A549 (cell line): ENCODE results near the gene SRP9. TPM values are rescaled to one million over a fixed set of nuclear protein-coding genes. Genes with fewer than 3 reads are reported as not detected.

Source experiments
- ATAC-seq, 2 experiments: fragments of 200-7000 bp in 1 of 2; fragments of >200 bp in 1 of 2; cut with Nextera tagmentation in 1 of 2; cut with Tn5 transposase in 1 of 2; 3 replicates each; pipeline versions ENCODE4 v1.8.0 to v1.9.1; 2018 to 2020; ENCODE audit warnings: mild to moderate bottlenecking in 1 of 2, moderate library complexity in 1 of 2
- CTCF ChIA-PET: fragments of 300-600 bp; sonication (Branson Sonifier 250); formaldehyde crosslinking; extraction: SDS; loops from one replicate; lab custom pipeline; 2021; ENCODE audit warnings: antibody characterized with exemption, inconsistent platforms; lab: Yijun Ruan, JAX
- POLR2A ChIA-PET: fragments of 350-600 bp; formaldehyde crosslinking; extraction: SDS; loops from one replicate; lab custom pipeline; 2021; ENCODE audit warnings: antibody characterized with exemption, inconsistent platforms; lab: Yijun Ruan, JAX
- DNase-seq, 2 experiments: peaks; one replicate each; pipeline versions ENCODE4 v3.0.0 to v3.0.0-alpha.2; 2011 to 2016; ENCODE audit warnings: low read depth in 1 of 2, low spot score in 1 of 2
- FAIRE-seq: peaks from 2 replicates; lab custom pipeline; 2011; peaks lifted over from hg19 to GRCh38; lab: Jason Lieb, UNC
- H3K27ac ChIP-seq, 2 experiments: fragments of >200 bp; sonication (Bioruptor Twin); formaldehyde crosslinking; 3 replicates each; pipeline ENCODE4 v1.5.1; 2016 to 2017
- H3K4me1 ChIP-seq: fragments of >200 bp; sonication (Bioruptor Twin); formaldehyde crosslinking; 3 replicates; pipeline ENCODE4 v1.6.1; 2016
- H3K4me2 ChIP-seq: fragments of >200 bp; sonication (Bioruptor Twin); formaldehyde crosslinking; 3 replicates; pipeline ENCODE4 v1.6.1; 2016
- H3K4me3 ChIP-seq: fragments of >200 bp; sonication (Bioruptor Twin); formaldehyde crosslinking; 3 replicates; pipeline ENCODE4 v1.5.1; 2016
- H3K9me3 ChIP-seq: fragments of >200 bp; sonication (Bioruptor Twin); formaldehyde crosslinking; 3 replicates; pipeline ENCODE4 v1.6.1; 2016
- ATOH8 ChIP-seq: fragments of 250-450 bp; sonication (Bioruptor Pico); IDR thresholded peaks from 2 replicates; pipeline ENCODE4 v1.5.0; 2020; ENCODE audit warnings: low read depth, mild to moderate bottlenecking, moderate library complexity
- BCL3 ChIP-seq: fragments of >200 bp; sonication (Bioruptor Twin); formaldehyde crosslinking; IDR thresholded peaks from 3 replicates; pipeline ENCODE4 v1.6.1; 2016
- CBX2 ChIP-seq: fragments of 200-600 bp; sonication (generic); IDR thresholded peaks from 2 replicates; pipeline ENCODE4 v1.6.1; 2016; ENCODE audit warnings: low read depth, mild to moderate bottlenecking, borderline replicate concordance
- CBX8 ChIP-seq: fragments of 200-600 bp; sonication (generic); IDR thresholded peaks from 2 replicates; pipeline ENCODE4 v1.6.1; 2016
- CEBPB ChIP-seq, 2 experiments: fragments of >200 bp in 1 of 2; sonication (Bioruptor Twin) in 1 of 2; formaldehyde crosslinking in 1 of 2; IDR thresholded peaks; 2 replicates each; pipeline ENCODE4 v1.6.1; 2012 to 2016
- FOXS1 ChIP-seq: fragments of 250-450 bp; sonication (Bioruptor Pico); IDR thresholded peaks from 2 replicates; pipeline ENCODE4 v1.5.0; 2020; ENCODE audit warnings: mild to moderate bottlenecking, moderate library complexity
- HDAC2 ChIP-seq: fragments of 200-600 bp; sonication (generic); IDR thresholded peaks from 2 replicates; pipeline ENCODE4 v1.6.1; 2016
- HEYL ChIP-seq: fragments of 250-450 bp; sonication (Bioruptor Pico); IDR thresholded peaks from 2 replicates; pipeline ENCODE4 v1.8.0; 2021; ENCODE audit warnings: mild to moderate bottlenecking, moderate library complexity
- HMGXB4 ChIP-seq: fragments of 250-450 bp; sonication (Bioruptor Pico); IDR thresholded peaks from 2 replicates; pipeline ENCODE4 v1.5.0; 2021; ENCODE audit warnings: mild to moderate bottlenecking, moderate library complexity, borderline replicate concordance
- HOXB13 ChIP-seq: fragments of 250-450 bp; sonication (Bioruptor Pico); IDR thresholded peaks from 2 replicates; pipeline ENCODE4 v1.5.0; 2020; ENCODE audit warnings: low read depth, mild to moderate bottlenecking, moderate library complexity
- HOXB5 ChIP-seq: fragments of 250-450 bp; sonication (Bioruptor Pico); IDR thresholded peaks from 2 replicates; pipeline ENCODE4 v1.5.0; 2020; ENCODE audit warnings: mild to moderate bottlenecking, moderate library complexity
- JUN ChIP-seq, 2 experiments: fragments of >200 bp; sonication (Bioruptor Twin); formaldehyde crosslinking; IDR thresholded peaks; 2 replicates in 1 of 2; 3 replicates in 1 of 2; pipeline ENCODE4 v1.6.1; 2016 to 2017
- JUNB ChIP-seq: fragments of >200 bp; sonication (Bioruptor Twin); formaldehyde crosslinking; IDR thresholded peaks from 2 replicates; pipeline ENCODE4 v1.6.1; 2016
- KDM5A ChIP-seq: fragments of 200-600 bp; sonication (generic); IDR thresholded peaks from 2 replicates; pipeline ENCODE4 v1.6.1; 2016; ENCODE audit warnings: antibody characterized with exemption, mild to moderate bottlenecking
- MAFK ChIP-seq: fragments of 450-650 bp; IDR thresholded peaks from 2 replicates; pipeline ENCODE4 v1.6.1; 2014; ENCODE audit not compliant: partially characterized antibody
- MAZ ChIP-seq: fragments of 150-350 bp; IDR thresholded peaks from 2 replicates; pipeline ENCODE4 v1.6.1; 2014; ENCODE audit warnings: antibody characterized with exemption, low read depth, low read length, borderline replicate concordance
- MYC ChIP-seq: IDR thresholded peaks from 2 replicates; pipeline ENCODE4 v1.6.1; 2012; ENCODE audit warnings: mild to moderate bottlenecking, inconsistent platforms, low read length, improper control_type of control experiment, borderline replicate concordance
- NFE2L2 ChIP-seq: fragments of 150-350 bp; conservative IDR thresholded peaks from 2 replicates; pipeline ENCODE4 v1.6.1; 2014; ENCODE audit warnings: low read length
- NPAS2 ChIP-seq: fragments of 250-450 bp; sonication (Bioruptor Pico); IDR thresholded peaks from 2 replicates; pipeline ENCODE4 v1.8.0; 2022; ENCODE audit warnings: mild to moderate bottlenecking, moderate library complexity, borderline replicate concordance
- RAD21 ChIP-seq, 2 experiments: fragments of >200 bp in 1 of 2; sonication (Bioruptor Twin) in 1 of 2; formaldehyde crosslinking in 1 of 2; IDR thresholded peaks in 1 of 2; conservative IDR thresholded peaks in 1 of 2; 2 replicates in 1 of 2; 3 replicates in 1 of 2; pipeline ENCODE4 v1.6.1; 2012 to 2018; ENCODE audit warnings: inconsistent platforms in 1 of 2
- SREBF2 ChIP-seq: fragments of 450-650 bp; IDR thresholded peaks from 2 replicates; pipeline ENCODE4 v1.6.1; 2014; ENCODE audit warnings: mild to moderate bottlenecking, moderate library complexity
- TFCP2L1 ChIP-seq: fragments of 250-450 bp; sonication (Bioruptor Pico); IDR thresholded peaks from 2 replicates; pipeline ENCODE4 v1.5.0; 2021; ENCODE audit warnings: mild to moderate bottlenecking
- WGBS: methylation state at CpG from one replicate; pipeline ENCODE4 v1.1.6; 2017; ENCODE audit errors: missing lambda C conversion rate; 5-methylcytosine and 5-hydroxymethylcytosine counted together
- polyA plus RNA-seq, 4 experiments: library from polyadenylated mRNA; depleted of rRNA in 3 of 4; stranded (reverse); fragments of >200 nt; fragmentation: RNase III in 1 of 4; extraction: RNeasy Plus Mini Kit Qiagen cat#74134 plus additional on column Dnase treatment in 1 of 4; gene quantifications; 2 replicates in 3 of 4; 3 replicates in 1 of 4; pipeline ENCODE4 v1.2.3, GENCODE V29; 2011 to 2017
- TF ChIP-seq, protein P1 (sequence below): fragments of 450-650 bp; IDR thresholded peaks from 2 replicates; pipeline ENCODE4 v1.6.1; 2014; ENCODE audit warnings: antibody characterized with exemption

SRP9 gene
- polyA plus RNA-seq, 2 of the 4 experiments (the other 2 are of a cell fraction): 352 to 629 TPM

DNA sequence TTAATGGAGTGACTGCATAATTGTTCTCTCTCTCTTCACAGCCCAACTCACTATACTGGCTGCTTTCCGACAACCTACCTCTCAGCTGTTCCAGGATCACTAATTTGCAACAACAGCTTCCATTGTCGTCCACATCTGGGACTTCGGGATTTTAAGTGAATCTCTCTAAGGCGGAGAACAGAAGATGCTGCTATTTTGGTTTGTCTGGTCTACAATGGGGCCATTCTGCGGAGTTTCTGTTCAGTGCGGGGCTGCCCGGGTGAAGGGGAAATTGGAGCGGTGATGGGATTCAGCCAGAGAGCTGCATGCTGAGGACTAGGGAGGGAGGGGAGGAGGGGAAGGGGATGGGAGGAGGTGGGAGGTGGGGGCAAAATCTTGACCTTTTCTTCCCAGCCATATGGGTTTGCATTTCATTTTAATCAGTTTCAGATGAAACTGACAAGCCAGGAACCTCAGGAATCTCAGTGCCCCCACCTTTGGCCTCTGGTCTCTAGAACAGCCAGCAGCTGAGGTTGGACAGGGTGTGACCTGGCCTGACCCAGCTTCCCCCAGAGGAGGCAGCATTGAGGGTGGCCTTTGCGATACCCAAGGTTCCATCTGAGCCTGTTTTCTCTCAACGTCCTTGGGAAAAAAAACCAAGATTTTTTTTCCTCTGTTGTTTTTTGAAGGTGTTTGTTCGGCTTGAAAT is 6.9 kb upstream of the SRP9 start:
- WGBS: 85% methylated on average over 11 of the region's 11 CpGs
- Histone ChIP-seq H3K4me3 (no peak overlapping the region), H3K27ac (peak overlapping the region; percentile 83 to 86; a peak in 5 of 6 replicates), H3K9me3 (no peaks in the 10 kb centered on the region), H3K4me1 (peaks cover 57% of the 10 kb centered on the region), H3K4me2 (no peak overlapping the region)
- DNase-seq: no peak
- POLR2A ChIA-PET: interaction anchor here (1.2 to 2.4 kb wide), 2 partner anchors 70 to 116 kb away, joined by 3 to 12 read pairs; no protein-coding TSS in a partner anchor
- CTCF ChIA-PET: interaction anchor here (0.8 to 20.2 kb wide), 19 partner anchors 8 to 291 kb away, joined by 3 to 429 read pairs (median 9); partner anchors contain the start of gene EPHX1
- TF ChIP-seq TFCP2L1 (CRISPR knock-in tag): no peak
- TF ChIP-seq CBX2: no peak
- no peak for TF ChIP-seq RAD21 (conservative IDR thresholded peaks at IDR 0.05 in 1 of 2, IDR thresholded peaks at IDR 0.05 in 1 of 2)
- no peak for TF ChIP-seq HOXB5 (CRISPR knock-in tag)
- TF ChIP-seq CEBPB (IDR thresholded peaks at IDR 0.05): no peak
- no peak for TF ChIP-seq HDAC2
- TF ChIP-seq ATOH8 (CRISPR knock-in tag): no peak
- no peak for ATAC-seq
- no peak for FAIRE-seq

GRCh38 chr1:225771661-225772322 is 5.8 kb upstream of the SRP9 start:
- peak overlapping the region; percentile 83 to 86 for H3K27ac ChIP-seq
- POLR2A ChIA-PET: interaction anchor here (0.5 to 2.5 kb wide), 5 partner anchors 25 to 119 kb away, joined by 3 to 12 read pairs (median 5); partner anchors contain the start of gene ENAH
- CTCF ChIA-PET: interaction anchor here (0.6 to 20.2 kb wide), 88 partner anchors 9 to 327 kb away, joined by 3 to 429 read pairs (median 5); partner anchors contain the start of genes ENAH, EPHX1 and TMEM63A
- TF ChIP-seq MAZ (no peak), ATOH8 (CRISPR knock-in tag) (no peak), CBX8 (no peak), MAFK (no peak), FOXS1 (CRISPR knock-in tag) (no peak), HMGXB4 (CRISPR knock-in tag) (no peak), HOXB13 (no peak), JUN (IDR thresholded peaks at IDR 0.05) (no peak), SREBF2 (no peak), MYC (no peak), HOXB5 (CRISPR knock-in tag) (no peak), HEYL (no peak), KDM5A (no peak), HDAC2 (no peak), NPAS2 (CRISPR knock-in tag) (no peak), BCL3 (no peak), NFE2L2 (no peak), JUNB (no peak)
- TF ChIP-seq, protein P1, sequence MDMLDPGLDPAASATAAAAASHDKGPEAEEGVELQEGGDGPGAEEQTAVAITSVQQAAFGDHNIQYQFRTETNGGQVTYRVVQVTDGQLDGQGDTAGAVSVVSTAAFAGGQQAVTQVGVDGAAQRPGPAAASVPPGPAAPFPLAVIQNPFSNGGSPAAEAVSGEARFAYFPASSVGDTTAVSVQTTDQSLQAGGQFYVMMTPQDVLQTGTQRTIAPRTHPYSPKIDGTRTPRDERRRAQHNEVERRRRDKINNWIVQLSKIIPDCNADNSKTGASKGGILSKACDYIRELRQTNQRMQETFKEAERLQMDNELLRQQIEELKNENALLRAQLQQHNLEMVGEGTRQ: no peak
- TF ChIP-seq, all 56 proteins: peak for 0
- peaks cover 56% of the 10 kb centered on the region for H3K4me1 ChIP-seq
- ATAC-seq (peak; percentile 35 to 56), DNase-seq (no peak), FAIRE-seq (no peak)
- no peaks in the 10 kb centered on the region for H3K9me3 ChIP-seq
- H3K4me3 ChIP-seq: no peak overlapping the region
- WGBS: 69% methylated on average over 3 of the region's 4 CpGs
- H3K4me2 ChIP-seq: peak overlapping the region; percentile 64
